PC-9 (cell line): Measurements from ENCODE around the gene UBE2E2.

ENCODE experiments used
- EZH2 ChIP-seq: fragments of 200-600 bp; sonication (generic); IDR thresholded peaks from 2 replicates; pipeline ENCODE4 v1.8.0; 2017; ENCODE audit warnings: antibody characterized with exemption, low read depth
- TF ChIP-seq, protein P1 (sequence below): fragments of 200-600 bp; sonication (generic); conservative IDR thresholded peaks from 2 replicates; pipeline ENCODE4 v1.6.1; 2017; ENCODE audit warnings: mixed run types, antibody characterized with exemption, mild to moderate bottlenecking, moderate library complexity

DNA sequence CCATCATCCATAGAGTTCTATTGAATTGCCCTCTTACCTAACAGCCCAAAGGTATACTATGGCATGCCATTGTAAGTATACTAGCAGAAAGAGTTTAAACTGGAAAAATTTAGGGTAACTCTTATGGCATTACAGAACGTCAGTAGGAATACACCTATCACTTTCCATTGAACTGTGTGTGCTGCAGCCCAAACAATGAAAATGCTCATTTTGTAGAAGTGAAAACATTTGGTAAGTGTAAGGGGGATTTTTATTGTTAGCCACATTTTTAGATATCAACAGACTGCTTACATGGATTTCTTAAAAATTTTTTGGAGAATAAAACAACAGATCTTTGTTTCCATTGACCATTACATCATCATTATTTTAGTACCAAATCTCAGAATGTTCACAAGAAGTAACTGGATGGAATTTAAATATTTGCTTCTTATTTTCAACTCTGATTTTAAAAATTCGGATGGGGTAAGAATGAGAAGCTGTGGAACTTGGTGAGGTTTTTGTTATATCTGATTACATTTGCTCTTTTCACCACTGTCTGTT is 245.9 kb downstream of the UBE2E2 start:
- TF ChIP-seq, protein P1, sequence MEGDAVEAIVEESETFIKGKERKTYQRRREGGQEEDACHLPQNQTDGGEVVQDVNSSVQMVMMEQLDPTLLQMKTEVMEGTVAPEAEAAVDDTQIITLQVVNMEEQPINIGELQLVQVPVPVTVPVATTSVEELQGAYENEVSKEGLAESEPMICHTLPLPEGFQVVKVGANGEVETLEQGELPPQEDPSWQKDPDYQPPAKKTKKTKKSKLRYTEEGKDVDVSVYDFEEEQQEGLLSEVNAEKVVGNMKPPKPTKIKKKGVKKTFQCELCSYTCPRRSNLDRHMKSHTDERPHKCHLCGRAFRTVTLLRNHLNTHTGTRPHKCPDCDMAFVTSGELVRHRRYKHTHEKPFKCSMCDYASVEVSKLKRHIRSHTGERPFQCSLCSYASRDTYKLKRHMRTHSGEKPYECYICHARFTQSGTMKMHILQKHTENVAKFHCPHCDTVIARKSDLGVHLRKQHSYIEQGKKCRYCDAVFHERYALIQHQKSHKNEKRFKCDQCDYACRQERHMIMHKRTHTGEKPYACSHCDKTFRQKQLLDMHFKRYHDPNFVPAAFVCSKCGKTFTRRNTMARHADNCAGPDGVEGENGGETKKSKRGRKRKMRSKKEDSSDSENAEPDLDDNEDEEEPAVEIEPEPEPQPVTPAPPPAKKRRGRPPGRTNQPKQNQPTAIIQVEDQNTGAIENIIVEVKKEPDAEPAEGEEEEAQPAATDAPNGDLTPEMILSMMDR, result no peak
- no peak for TF ChIP-seq EZH2
